Mammary epithelial cell (primary cell): ENCODE measurements around the gene FAM216B.

Source experiments
- CTCF ChIP-seq, 2 donors: IDR thresholded peaks in 1 of 2; conservative IDR thresholded peaks in 1 of 2; 2 replicates each; pipeline ENCODE4 v1.5.1; 2011 to 2012; ENCODE audit warnings: inconsistent platforms in 2 of 2, low read length in 2 of 2, mild to moderate bottlenecking in 2 of 2, control low read depth in 1 of 2, low read depth in 1 of 2; ENCODE audit not compliant: insufficient read depth in 1 of 2; ENCODE audit errors: extremely low read depth in 1 of 2
- EZH2 ChIP-seq: IDR thresholded peaks from 2 replicates; pipeline ENCODE4 v1.6.1; 2012; ENCODE audit warnings: low read length, inconsistent platforms, borderline replicate concordance

- TF ChIP-seq CTCF (conservative IDR thresholded peaks at IDR 0.05 in 1 of 2, IDR thresholded peaks at IDR 0.05 in 1 of 2; ENCODE audit: extremely low read depth in 1 of 2, insufficient read depth in 1 of 2, low read depth in 1 of 2, low read length in 2 of 2) (no peak), EZH2 (no peak)
Measured at GRCh38 chr13:42762251-42762650, 19.1 kb upstream of the FAM216B start.
